ENCODE data around the gene MUCL1.

DNA sequence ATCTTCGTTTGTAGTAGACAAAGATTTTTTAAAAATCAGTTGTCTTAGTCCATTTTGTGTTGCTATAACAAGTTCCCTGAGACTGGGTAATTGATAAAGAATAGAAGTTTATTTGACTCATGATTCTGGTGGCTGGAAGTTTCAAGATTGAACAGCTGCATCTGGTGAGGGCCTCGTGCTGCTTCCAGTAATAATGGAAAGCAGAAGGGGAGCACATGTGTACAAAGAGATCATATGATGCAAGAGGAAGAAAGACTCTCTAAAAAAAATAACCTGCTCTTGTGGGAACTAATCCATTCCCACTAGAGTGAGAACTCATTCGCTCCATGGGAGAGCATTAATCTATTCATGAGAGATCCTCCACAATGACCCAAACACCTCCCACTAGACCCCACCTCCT lies 24.8 kb downstream of the MUCL1 start:
- TF ChIP-seq POLR2AphosphoS5 (IDR thresholded peaks at IDR 0.05), result no peak
- TF ChIP-seq, protein P1, sequence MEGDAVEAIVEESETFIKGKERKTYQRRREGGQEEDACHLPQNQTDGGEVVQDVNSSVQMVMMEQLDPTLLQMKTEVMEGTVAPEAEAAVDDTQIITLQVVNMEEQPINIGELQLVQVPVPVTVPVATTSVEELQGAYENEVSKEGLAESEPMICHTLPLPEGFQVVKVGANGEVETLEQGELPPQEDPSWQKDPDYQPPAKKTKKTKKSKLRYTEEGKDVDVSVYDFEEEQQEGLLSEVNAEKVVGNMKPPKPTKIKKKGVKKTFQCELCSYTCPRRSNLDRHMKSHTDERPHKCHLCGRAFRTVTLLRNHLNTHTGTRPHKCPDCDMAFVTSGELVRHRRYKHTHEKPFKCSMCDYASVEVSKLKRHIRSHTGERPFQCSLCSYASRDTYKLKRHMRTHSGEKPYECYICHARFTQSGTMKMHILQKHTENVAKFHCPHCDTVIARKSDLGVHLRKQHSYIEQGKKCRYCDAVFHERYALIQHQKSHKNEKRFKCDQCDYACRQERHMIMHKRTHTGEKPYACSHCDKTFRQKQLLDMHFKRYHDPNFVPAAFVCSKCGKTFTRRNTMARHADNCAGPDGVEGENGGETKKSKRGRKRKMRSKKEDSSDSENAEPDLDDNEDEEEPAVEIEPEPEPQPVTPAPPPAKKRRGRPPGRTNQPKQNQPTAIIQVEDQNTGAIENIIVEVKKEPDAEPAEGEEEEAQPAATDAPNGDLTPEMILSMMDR (IDR thresholded peaks at IDR 0.05), result no peak
